NCI-H2196 (cell line): ENCODE data around the gene ELP4.

ENCODE experiments used
- DNase-seq: peaks from one replicate; lab custom pipeline; 2025; ENCODE audit not compliant: unreplicated experiment; lab: John Stamatoyannopoulos, UW

Gene ELP4

GRCh38 chr11:31798554-31799434, 289.2 kb downstream of the ELP4 start:
- DNase-seq = no peak

GRCh38 chr11:31799435-31800397, 290.1 kb downstream of the ELP4 start:
- no peak for DNase-seq

- no peak for DNase-seq
Observed at GRCh38 chr11:31800398-31801265, 291.1 kb downstream of the ELP4 start.

GRCh38 chr11:31801298-31801702, 291.7 kb downstream of the ELP4 start:
- DNase-seq = no peak

GRCh38 chr11:31802000-31802551, 292.5 kb downstream of the ELP4 start:
- DNase-seq = no peak

- no peak for DNase-seq
Observed at GRCh38 chr11:31802609-31802989, 293.0 kb downstream of the ELP4 start.

GRCh38 chr11:31802990-31803812, 293.6 kb downstream of the ELP4 start:
- no peak for DNase-seq

- DNase-seq = no peak
Observed at GRCh38 chr11:31803813-31804311, 294.3 kb downstream of the ELP4 start.

GRCh38 chr11:31804312-31805036, 294.9 kb downstream of the ELP4 start:
- DNase-seq = no peak

- DNase-seq = no peak
Observed at GRCh38 chr11:31805037-31805628, 295.6 kb downstream of the ELP4 start.

- no peak for DNase-seq
Observed at GRCh38 chr11:31805629-31806185, 296.1 kb downstream of the ELP4 start.

- DNase-seq = no peak
Observed at GRCh38 chr11:31806186-31806927, 296.8 kb downstream of the ELP4 start.

- DNase-seq = no peak
Observed at GRCh38 chr11:31806928-31807798, 297.6 kb downstream of the ELP4 start.

GRCh38 chr11:31807799-31808667, 298.5 kb downstream of the ELP4 start:
- DNase-seq = no peak

GRCh38 chr11:31808721-31809540, 299.4 kb downstream of the ELP4 start:
- DNase-seq = no peak
